NT2/D1 (cell line): ENCODE data around the gene IFT57.

Experiments used
- YY1 ChIP-seq: IDR thresholded peaks from 2 replicates; pipeline ENCODE4 v1.6.1; 2011; ENCODE audit not compliant: insufficient read length, insufficient read depth
- ZNF274 ChIP-seq: IDR thresholded peaks from 2 replicates; pipeline ENCODE4 v1.6.1; 2011; ENCODE audit warnings: mild to moderate bottlenecking, low read depth, low read length

- TF ChIP-seq YY1 (no peak), ZNF274 (no peak)
Measured at GRCh38 chr3:108159105-108159504, 63.1 kb downstream of the IFT57 start.
